Measurements from ENCODE around the gene AKT1S1. TPM values are rescaled to one million over a fixed set of nuclear protein-coding genes. Genes with fewer than 3 reads are reported as not detected.

The AKT1S1 gene
- total and polyA plus RNA-seq, 2 of the 13 experiments (the other 11 are each of a cell fraction or from before 2014, with no cell fraction given) = 13.5 to 27.8 TPM

- TF ChIP-seq BCLAF1 (IDR thresholded peaks at IDR 0.05) = no peak
- no peak for TF ChIP-seq ZNF280D (CRISPR knock-in tag; IDR thresholded peaks at IDR 0.05)
- TF ChIP-seq YY1 (IDR thresholded peaks at IDR 0.05; ENCODE audit: insufficient read depth, insufficient replicate concordance, low read depth, low read length) = peak; percentile 69
- no peak for TF ChIP-seq ZC3H4 (CRISPR knock-in tag; IDR thresholded peaks at IDR 0.05; ENCODE audit: borderline replicate concordance)
- TF ChIP-seq RBFOX2 (IDR thresholded peaks at IDR 0.05; ENCODE audit: low read depth, low read length) = peak; percentile 88
- TF ChIP-seq ZNF143 (CRISPR knock-in tag; IDR thresholded peaks at IDR 0.05) = peak; percentile 93
- 0 out of 2 replicates have a peak, but pooled peaks have one; percentile 57 for TF ChIP-seq TERF1 (CRISPR knock-in tag; IDR thresholded peaks at IDR 0.05)
- TF ChIP-seq ERF (CRISPR knock-in tag; IDR thresholded peaks at IDR 0.05) = peak; percentile 60
- no peak for TF ChIP-seq ZBTB49 (CRISPR knock-in tag; IDR thresholded peaks at IDR 0.05; ENCODE audit: borderline replicate concordance)
- no peak for TF ChIP-seq GATAD2A (CRISPR knock-in tag; IDR thresholded peaks at IDR 0.05)
- no peak for TF ChIP-seq ELF4 (CRISPR knock-in tag; IDR thresholded peaks at IDR 0.05; ENCODE audit: borderline replicate concordance)
- TF ChIP-seq ZNF232 (CRISPR knock-in tag; IDR thresholded peaks at IDR 0.05; ENCODE audit: borderline replicate concordance) = no peak
- TF ChIP-seq ZNF619 (CRISPR knock-in tag; IDR thresholded peaks at IDR 0.05) = no peak; the same call in 1 of the 2 replicates
- no peak for TF ChIP-seq ZNF3 (CRISPR knock-in tag; IDR thresholded peaks at IDR 0.05)
- no peak for TF ChIP-seq ZNF17 (CRISPR knock-in tag; IDR thresholded peaks at IDR 0.05)
- no peak for TF ChIP-seq ZNF576 (CRISPR knock-in tag; IDR thresholded peaks at IDR 0.05)
- no peak for TF ChIP-seq ZBTB21 (CRISPR knock-in tag; IDR thresholded peaks at IDR 0.05)
- no peak for TF ChIP-seq ZNF550 (CRISPR knock-in tag; IDR thresholded peaks at IDR 0.05; ENCODE audit: borderline replicate concordance)
- TF ChIP-seq TP53 (CRISPR knock-in tag; conservative IDR thresholded peaks at IDR 0.05) = no peak
- no peak for TF ChIP-seq ZNF33A (CRISPR knock-in tag; IDR thresholded peaks at IDR 0.05; ENCODE audit: borderline replicate concordance)
Observed at GRCh38 chr19:49850487-49851342, 26.4 kb downstream of the AKT1S1 start, which contains the start of gene PTOV1 (continued).
